ENCODE measurements around the gene RABGGTA. TPM values are rescaled to one million over a fixed set of nuclear protein-coding genes. Genes with fewer than 3 reads are reported as not detected.
A peak's percentile ranks its signal among the peaks of the same experiment; 100 is the strongest.

Gene RABGGTA
- total and polyA plus RNA-seq, 10 of the 15 experiments (the other 5 are each of a cell fraction or from before 2014, with no cell fraction given) = 19.1 to 75.6 (median 46.9) TPM

DNA sequence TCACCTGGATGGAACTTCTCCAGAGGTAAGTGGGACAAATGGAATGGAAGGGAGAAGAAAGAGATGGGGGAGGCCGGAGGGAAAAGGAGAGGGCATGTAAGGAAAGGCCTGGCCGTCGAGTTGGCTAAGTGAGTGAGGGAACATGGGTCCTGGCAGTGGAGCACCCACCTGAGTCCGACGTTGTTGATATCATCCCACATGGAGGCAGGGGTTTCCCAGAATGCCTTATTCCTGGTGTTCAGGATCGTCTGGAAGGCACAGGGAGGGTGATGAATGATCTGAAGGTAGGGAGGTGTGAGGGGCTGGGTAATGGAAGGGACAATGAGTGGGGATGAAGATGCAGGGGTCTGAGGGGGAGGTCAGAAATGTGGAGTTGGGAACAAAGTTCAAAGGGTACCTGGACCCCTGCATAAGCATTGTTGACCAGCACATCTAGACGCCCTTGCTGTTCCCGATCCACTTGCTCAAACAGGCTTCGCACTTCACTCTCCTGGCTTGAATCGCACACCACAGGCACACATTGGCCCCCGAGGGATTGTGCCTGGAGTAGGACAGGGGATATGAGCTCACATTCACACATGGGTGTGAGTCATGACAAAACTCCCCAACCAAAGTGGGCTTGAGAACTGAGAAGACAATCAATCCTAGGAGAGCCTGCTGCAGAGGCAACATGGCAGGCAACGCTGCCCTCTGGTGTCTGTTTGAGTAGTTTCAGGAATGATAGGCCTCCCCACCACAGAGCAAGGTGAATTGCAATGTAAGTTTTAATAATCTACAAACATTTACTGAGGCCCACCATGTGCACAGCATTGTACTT, 25.2 kb upstream of the RABGGTA start (continued):
- TF ChIP-seq, protein P1, sequence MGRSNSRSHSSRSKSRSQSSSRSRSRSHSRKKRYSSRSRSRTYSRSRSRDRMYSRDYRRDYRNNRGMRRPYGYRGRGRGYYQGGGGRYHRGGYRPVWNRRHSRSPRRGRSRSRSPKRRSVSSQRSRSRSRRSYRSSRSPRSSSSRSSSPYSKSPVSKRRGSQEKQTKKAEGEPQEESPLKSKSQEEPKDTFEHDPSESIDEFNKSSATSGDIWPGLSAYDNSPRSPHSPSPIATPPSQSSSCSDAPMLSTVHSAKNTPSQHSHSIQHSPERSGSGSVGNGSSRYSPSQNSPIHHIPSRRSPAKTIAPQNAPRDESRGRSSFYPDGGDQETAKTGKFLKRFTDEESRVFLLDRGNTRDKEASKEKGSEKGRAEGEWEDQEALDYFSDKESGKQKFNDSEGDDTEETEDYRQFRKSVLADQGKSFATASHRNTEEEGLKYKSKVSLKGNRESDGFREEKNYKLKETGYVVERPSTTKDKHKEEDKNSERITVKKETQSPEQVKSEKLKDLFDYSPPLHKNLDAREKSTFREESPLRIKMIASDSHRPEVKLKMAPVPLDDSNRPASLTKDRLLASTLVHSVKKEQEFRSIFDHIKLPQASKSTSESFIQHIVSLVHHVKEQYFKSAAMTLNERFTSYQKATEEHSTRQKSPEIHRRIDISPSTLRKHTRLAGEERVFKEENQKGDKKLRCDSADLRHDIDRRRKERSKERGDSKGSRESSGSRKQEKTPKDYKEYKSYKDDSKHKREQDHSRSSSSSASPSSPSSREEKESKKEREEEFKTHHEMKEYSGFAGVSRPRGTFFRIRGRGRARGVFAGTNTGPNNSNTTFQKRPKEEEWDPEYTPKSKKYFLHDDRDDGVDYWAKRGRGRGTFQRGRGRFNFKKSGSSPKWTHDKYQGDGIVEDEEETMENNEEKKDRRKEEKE (IDR thresholded peaks at IDR 0.05) = no peak
- peak; percentile 87 for TF ChIP-seq EED (IDR thresholded peaks at IDR 0.05; ENCODE audit: low read depth)
- TF ChIP-seq TARDBP (IDR thresholded peaks at IDR 0.05; ENCODE audit: borderline replicate concordance) = no peak; the same call in 1 of the 2 replicates
- no peak for TF ChIP-seq RAD51 (IDR thresholded peaks at IDR 0.05)
- peak; percentile 70; the same call in 1 of the 2 replicates for TF ChIP-seq RCOR1 (conservative IDR thresholded peaks at IDR 0.05; ENCODE audit: low read depth, low read length)
- peak; percentile 66 for TF ChIP-seq FOXM1 (IDR thresholded peaks at IDR 0.05; ENCODE audit: low read depth, low read length)
- TF ChIP-seq STAT3 (IDR thresholded peaks at IDR 0.05; ENCODE audit: low read depth, low read length) = peak; percentile 81; the same call in 1 of the 2 replicates
- TF ChIP-seq CREB1 (IDR thresholded peaks at IDR 0.05; ENCODE audit: low read depth) = peak; percentile 66; the same call in 1 of the 2 replicates
- TF ChIP-seq, protein P2, sequence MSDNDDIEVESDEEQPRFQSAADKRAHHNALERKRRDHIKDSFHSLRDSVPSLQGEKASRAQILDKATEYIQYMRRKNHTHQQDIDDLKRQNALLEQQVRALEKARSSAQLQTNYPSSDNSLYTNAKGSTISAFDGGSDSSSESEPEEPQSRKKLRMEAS (IDR thresholded peaks at IDR 0.05; ENCODE audit: low read depth, low read length) = peak; percentile 63
- TF ChIP-seq SMC3 (IDR thresholded peaks at IDR 0.05; ENCODE audit: borderline replicate concordance, low read length) = peak; percentile 99
- no peak for TF ChIP-seq LARP7 (IDR thresholded peaks at IDR 0.05)
- peak; percentile 83 for TF ChIP-seq IKZF1 (conservative IDR thresholded peaks at IDR 0.05)
- TF ChIP-seq YY1 (IDR thresholded peaks at IDR 0.05; ENCODE audit: low read depth, low read length) = peak; percentile 79
- TF ChIP-seq IKZF2 (IDR thresholded peaks at IDR 0.05) = peak; percentile 80 to 83; a peak in 3 of 4 replicates
- TF ChIP-seq, protein P3, sequence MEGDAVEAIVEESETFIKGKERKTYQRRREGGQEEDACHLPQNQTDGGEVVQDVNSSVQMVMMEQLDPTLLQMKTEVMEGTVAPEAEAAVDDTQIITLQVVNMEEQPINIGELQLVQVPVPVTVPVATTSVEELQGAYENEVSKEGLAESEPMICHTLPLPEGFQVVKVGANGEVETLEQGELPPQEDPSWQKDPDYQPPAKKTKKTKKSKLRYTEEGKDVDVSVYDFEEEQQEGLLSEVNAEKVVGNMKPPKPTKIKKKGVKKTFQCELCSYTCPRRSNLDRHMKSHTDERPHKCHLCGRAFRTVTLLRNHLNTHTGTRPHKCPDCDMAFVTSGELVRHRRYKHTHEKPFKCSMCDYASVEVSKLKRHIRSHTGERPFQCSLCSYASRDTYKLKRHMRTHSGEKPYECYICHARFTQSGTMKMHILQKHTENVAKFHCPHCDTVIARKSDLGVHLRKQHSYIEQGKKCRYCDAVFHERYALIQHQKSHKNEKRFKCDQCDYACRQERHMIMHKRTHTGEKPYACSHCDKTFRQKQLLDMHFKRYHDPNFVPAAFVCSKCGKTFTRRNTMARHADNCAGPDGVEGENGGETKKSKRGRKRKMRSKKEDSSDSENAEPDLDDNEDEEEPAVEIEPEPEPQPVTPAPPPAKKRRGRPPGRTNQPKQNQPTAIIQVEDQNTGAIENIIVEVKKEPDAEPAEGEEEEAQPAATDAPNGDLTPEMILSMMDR (IDR thresholded peaks at IDR 0.05 in 2 of 3, conservative IDR thresholded peaks at IDR 0.05 in 1 of 3; ENCODE audit: control insufficient read depth in 2 of 3, extremely low read depth in 1 of 3, insufficient read depth in 1 of 3, low read depth in 3 of 3, low read length in 3 of 3) = peak; percentile 77 to 91 (median 80); a peak in 5 of 6 replicates
- no peak for TF ChIP-seq EGR1 (IDR thresholded peaks at IDR 0.05; ENCODE audit: borderline replicate concordance in 1 of 2, low read depth in 2 of 2, low read length in 2 of 2)
- TF ChIP-seq, protein P4, sequence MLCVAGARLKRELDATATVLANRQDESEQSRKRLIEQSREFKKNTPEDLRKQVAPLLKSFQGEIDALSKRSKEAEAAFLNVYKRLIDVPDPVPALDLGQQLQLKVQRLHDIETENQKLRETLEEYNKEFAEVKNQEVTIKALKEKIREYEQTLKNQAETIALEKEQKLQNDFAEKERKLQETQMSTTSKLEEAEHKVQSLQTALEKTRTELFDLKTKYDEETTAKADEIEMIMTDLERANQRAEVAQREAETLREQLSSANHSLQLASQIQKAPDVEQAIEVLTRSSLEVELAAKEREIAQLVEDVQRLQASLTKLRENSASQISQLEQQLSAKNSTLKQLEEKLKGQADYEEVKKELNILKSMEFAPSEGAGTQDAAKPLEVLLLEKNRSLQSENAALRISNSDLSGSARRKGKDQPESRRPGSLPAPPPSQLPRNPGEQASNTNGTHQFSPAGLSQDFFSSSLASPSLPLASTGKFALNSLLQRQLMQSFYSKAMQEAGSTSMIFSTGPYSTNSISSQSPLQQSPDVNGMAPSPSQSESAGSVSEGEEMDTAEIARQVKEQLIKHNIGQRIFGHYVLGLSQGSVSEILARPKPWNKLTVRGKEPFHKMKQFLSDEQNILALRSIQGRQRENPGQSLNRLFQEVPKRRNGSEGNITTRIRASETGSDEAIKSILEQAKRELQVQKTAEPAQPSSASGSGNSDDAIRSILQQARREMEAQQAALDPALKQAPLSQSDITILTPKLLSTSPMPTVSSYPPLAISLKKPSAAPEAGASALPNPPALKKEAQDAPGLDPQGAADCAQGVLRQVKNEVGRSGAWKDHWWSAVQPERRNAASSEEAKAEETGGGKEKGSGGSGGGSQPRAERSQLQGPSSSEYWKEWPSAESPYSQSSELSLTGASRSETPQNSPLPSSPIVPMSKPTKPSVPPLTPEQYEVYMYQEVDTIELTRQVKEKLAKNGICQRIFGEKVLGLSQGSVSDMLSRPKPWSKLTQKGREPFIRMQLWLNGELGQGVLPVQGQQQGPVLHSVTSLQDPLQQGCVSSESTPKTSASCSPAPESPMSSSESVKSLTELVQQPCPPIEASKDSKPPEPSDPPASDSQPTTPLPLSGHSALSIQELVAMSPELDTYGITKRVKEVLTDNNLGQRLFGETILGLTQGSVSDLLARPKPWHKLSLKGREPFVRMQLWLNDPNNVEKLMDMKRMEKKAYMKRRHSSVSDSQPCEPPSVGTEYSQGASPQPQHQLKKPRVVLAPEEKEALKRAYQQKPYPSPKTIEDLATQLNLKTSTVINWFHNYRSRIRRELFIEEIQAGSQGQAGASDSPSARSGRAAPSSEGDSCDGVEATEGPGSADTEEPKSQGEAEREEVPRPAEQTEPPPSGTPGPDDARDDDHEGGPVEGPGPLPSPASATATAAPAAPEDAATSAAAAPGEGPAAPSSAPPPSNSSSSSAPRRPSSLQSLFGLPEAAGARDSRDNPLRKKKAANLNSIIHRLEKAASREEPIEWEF (IDR thresholded peaks at IDR 0.05; ENCODE audit: insufficient replicate concordance, low read depth, low read length) = peak; percentile 38
- TF ChIP-seq RELA (IDR thresholded peaks at IDR 0.05; ENCODE audit: borderline replicate concordance, partially characterized antibody) = no peak
- TF ChIP-seq MTA3 (IDR thresholded peaks at IDR 0.05; ENCODE audit: borderline replicate concordance, low read length) = no peak
- peak; percentile 49; the same call in 1 of the 2 replicates for TF ChIP-seq SMARCA5 (IDR thresholded peaks at IDR 0.05)

Measured in GM12878 (cell line).